Breast epithelium (tissue), 4 donors: Measurements from ENCODE around the gene OSBPL10. TPM values are rescaled to one million over a fixed set of nuclear protein-coding genes. Genes with fewer than 3 reads are reported as not detected.

ENCODE experiments used
- DNase-seq, 2 donors: peaks; one replicate each; pipeline ENCODE4 v3.0.0-alpha.2; 2019; ENCODE audit warnings: low spot score in 2 of 2
- H3K27ac ChIP-seq, 2 donors: fragments of 200-600 bp; sonication (generic) in 1 of 2; one replicate each; pipeline ENCODE4 v1.5.1; 2016 to 2019; ENCODE audit warnings: mild to moderate bottlenecking in 1 of 2
- H3K27me3 ChIP-seq, 2 donors: fragments of 200-600 bp; sonication (generic) in 1 of 2; one replicate each; pipeline versions ENCODE4 v1.5.1 to v1.6.0; 2017 to 2019; ENCODE audit warnings: control low read depth in 1 of 2, mild to moderate bottlenecking in 1 of 2
- H3K36me3 ChIP-seq: fragments of 200-600 bp; one replicate; pipeline ENCODE4 v1.5.1; 2019
- H3K4me1 ChIP-seq, 2 donors: fragments of 200-600 bp; sonication (generic); one replicate each; pipeline ENCODE4 v1.5.1; 2016 to 2019; ENCODE audit warnings: control low read depth in 1 of 2
- H3K4me3 ChIP-seq, 3 donors: fragments of 200-600 bp; sonication (generic); 1 replicate in 2 of 3; 2 replicates in 1 of 3; pipeline ENCODE4 v1.5.1; 2016 to 2019; ENCODE audit warnings: mild to moderate bottlenecking in 3 of 3, moderate library complexity in 2 of 3
- H3K9me3 ChIP-seq, 2 donors: fragments of 200-600 bp; sonication (generic) in 1 of 2; one replicate each; pipeline ENCODE4 v1.5.1; 2016 to 2019; ENCODE audit warnings: control low read depth in 1 of 2
- POLR2A ChIP-seq: fragments of 450-650 bp; IDR thresholded peaks from one replicate; pipeline ENCODE4 v1.6.1; 2016; ENCODE audit warnings: antibody characterized with exemption, mild to moderate bottlenecking, moderate library complexity
- POLR2AphosphoS5 ChIP-seq, 3 donors: sonication (generic); formaldehyde crosslinking; IDR thresholded peaks; one replicate each; pipeline ENCODE4 v1.6.1; 2017; ENCODE audit warnings: antibody characterized with exemption in 3 of 3
- intact Hi-C: fragments of 100-400 bp; cut with DNase I; formaldehyde crosslinking; loops from one replicate; pipeline ENCODE4 v1.15.1; 2023; ENCODE audit warnings: low total_unique reads
- total RNA-seq, 3 donors: library from RNA; depleted of rRNA; stranded (reverse); fragments of >200 nt; gene quantifications; one replicate each; pipeline ENCODE4 v1.1.0, GENCODE V29; 2016
- TF ChIP-seq, protein P1 (sequence below), 3 donors: fragments of 450-650 bp; IDR thresholded peaks; one replicate each; pipeline ENCODE4 v1.5.1; 2016 to 2017; ENCODE audit warnings: antibody characterized with exemption in 3 of 3, mild to moderate bottlenecking in 3 of 3, moderate library complexity in 3 of 3

OSBPL10 gene
- total RNA-seq, 3 donors from 2014 or later, result 17.6 to 47.4 (median 26.5) TPM

GRCh38 chr3:31985831-31986230, 4.8 kb upstream of the OSBPL10 start:
- H3K36me3 ChIP-seq, result no peaks in the 10 kb centered on the region
- no peak for DNase-seq
- TF ChIP-seq POLR2A (no peak), POLR2AphosphoS5 (IDR thresholded peaks at IDR 0.05) (no peak)
- TF ChIP-seq, protein P1, sequence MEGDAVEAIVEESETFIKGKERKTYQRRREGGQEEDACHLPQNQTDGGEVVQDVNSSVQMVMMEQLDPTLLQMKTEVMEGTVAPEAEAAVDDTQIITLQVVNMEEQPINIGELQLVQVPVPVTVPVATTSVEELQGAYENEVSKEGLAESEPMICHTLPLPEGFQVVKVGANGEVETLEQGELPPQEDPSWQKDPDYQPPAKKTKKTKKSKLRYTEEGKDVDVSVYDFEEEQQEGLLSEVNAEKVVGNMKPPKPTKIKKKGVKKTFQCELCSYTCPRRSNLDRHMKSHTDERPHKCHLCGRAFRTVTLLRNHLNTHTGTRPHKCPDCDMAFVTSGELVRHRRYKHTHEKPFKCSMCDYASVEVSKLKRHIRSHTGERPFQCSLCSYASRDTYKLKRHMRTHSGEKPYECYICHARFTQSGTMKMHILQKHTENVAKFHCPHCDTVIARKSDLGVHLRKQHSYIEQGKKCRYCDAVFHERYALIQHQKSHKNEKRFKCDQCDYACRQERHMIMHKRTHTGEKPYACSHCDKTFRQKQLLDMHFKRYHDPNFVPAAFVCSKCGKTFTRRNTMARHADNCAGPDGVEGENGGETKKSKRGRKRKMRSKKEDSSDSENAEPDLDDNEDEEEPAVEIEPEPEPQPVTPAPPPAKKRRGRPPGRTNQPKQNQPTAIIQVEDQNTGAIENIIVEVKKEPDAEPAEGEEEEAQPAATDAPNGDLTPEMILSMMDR (IDR thresholded peaks at IDR 0.05), result no peak
- no peaks in the 10 kb centered on the region for H3K4me1 ChIP-seq
- intact Hi-C loops, result no loop called here
- no peaks in the 10 kb centered on the region for H3K27me3 ChIP-seq
- H3K27ac ChIP-seq, result no peak overlapping the region
- H3K4me3 ChIP-seq, result no peak overlapping the region
- H3K9me3 ChIP-seq, result peaks cover 12 to 27% of the 10 kb centered on the region in 2 donors

DNA sequence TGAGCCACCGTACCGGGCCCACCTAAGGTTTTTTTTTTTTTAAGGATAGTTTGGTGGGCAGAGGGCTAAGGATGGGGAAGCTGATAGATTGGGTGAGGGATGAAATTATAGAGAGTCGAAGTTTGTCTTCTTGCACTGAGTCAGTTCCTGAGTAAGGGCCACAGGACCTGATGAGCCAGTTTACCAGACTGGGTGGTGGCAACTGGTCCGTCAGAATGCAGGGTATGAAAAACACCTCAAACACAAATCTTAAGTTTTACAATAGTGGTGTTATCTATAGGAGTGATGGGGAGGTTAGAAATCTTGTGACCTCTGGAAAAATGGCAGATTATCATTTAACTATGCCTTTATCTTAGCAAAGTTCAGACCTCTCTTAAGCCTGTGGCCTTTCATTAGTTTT, 3.3 kb upstream of the OSBPL10 start:
- Histone ChIP-seq H3K27me3 (no peaks in the 10 kb centered on the region), H3K36me3 (no peaks in the 10 kb centered on the region), H3K4me3 (no peak overlapping the region), H3K27ac (no peak overlapping the region), H3K9me3 (peaks cover 8 to 12% of the 10 kb centered on the region in 2 donors), H3K4me1 (peaks cover 0 to 3% of the 10 kb centered on the region in 2 donors)
- DNase-seq, result no peak
- TF ChIP-seq POLR2A, result no peak
- TF ChIP-seq, protein P1 (IDR thresholded peaks at IDR 0.05), result no peak
- no peak for TF ChIP-seq POLR2AphosphoS5 (IDR thresholded peaks at IDR 0.05)
- intact Hi-C loops, result no loop called here

- TF ChIP-seq, protein P1 (IDR thresholded peaks at IDR 0.05), result peak in 1 of 3 donors; percentile 7
- no peak for TF ChIP-seq POLR2A
- peak in 2 of 3 donors; percentile 6 to 40 for TF ChIP-seq POLR2AphosphoS5 (IDR thresholded peaks at IDR 0.05)
- Histone ChIP-seq H3K9me3 (no peaks in the 10 kb centered on the region), H3K27ac (peak overlapping the region; percentile 87 to 91), H3K4me1 (peaks cover 0 to 7% of the 10 kb centered on the region in 2 donors), H3K4me3 (peak overlapping the region; percentile 68 to 82 (median 81)), H3K36me3 (no peaks in the 10 kb centered on the region), H3K27me3 (no peaks in the 10 kb centered on the region)
- intact Hi-C loops, result no loop called here
- DNase-seq, result peak; percentile 52 to 69
These were observed 394 bp downstream of the OSBPL10 start for GRCh38 chr3:31980530-31981205.

DNA sequence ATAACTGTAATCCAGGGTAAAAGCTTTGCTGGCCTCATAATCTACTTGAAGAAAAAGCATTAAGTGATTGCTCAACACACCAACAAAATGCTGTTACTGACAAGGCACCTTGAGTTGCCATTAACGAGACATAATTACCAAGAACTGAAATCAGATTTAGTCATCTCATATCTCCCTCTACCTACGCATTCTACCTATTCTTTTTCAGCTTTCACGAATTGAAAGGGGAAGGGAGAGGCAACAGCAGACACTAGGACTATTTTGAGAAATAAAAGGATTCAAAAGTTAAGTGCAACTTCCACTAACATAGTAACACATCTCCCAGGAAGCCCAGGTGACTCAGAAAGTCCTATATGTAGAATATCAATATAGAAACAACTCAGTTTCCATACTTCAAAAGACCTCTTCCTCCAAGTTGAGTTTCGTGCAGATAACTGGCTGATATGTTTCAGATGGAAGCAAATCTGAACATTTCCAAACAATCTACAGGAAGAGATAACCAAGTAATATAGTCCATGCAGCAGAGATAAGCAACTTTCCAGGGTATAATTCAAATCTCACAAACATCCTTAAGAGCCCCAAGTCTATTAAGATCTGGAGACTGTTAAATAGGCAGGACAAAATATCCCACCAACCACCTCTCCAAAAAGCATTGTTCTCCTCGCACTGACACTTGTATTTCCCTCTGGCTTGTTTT, 1.9 kb downstream of the OSBPL10 start:
- TF ChIP-seq POLR2A, result no peak
- TF ChIP-seq, protein P1 (IDR thresholded peaks at IDR 0.05), result no peak
- no peak for TF ChIP-seq POLR2AphosphoS5 (IDR thresholded peaks at IDR 0.05)
- no peak overlapping the region for H3K27ac ChIP-seq
- no peaks in the 10 kb centered on the region for H3K36me3 ChIP-seq
- peak overlapping the region in 2 of 3 donors; percentile 68 to 82 for H3K4me3 ChIP-seq
- DNase-seq, result no peak
- no peaks in the 10 kb centered on the region for H3K9me3 ChIP-seq
- intact Hi-C loops, result no loop called here
- no peaks in the 10 kb centered on the region for H3K27me3 ChIP-seq
- H3K4me1 ChIP-seq, result peaks cover 0 to 7% of the 10 kb centered on the region in 2 donors

DNA sequence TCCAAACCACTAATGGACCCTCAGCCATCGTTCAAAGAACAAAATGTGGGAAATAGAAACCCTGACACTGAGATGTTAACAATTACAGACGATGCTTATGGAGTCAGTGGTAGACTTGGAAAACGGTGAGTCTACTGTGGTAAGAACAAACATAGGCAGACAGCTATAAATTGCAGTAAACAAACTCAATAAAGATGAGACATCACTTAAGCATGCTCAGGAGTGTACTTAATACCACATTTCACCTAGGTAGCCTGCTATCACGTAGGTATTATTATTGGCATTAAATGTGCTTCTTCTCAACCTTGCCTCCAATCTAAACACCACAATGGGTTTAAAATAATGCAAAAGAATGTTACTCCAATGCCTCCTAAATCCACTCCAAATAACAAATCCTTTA, 2.5 kb downstream of the OSBPL10 start:
- no peaks in the 10 kb centered on the region for H3K9me3 ChIP-seq
- no peaks in the 10 kb centered on the region for H3K27me3 ChIP-seq
- H3K4me3 ChIP-seq, result no peak overlapping the region
- peaks cover 0 to 7% of the 10 kb centered on the region in 2 donors for H3K4me1 ChIP-seq
- DNase-seq, result no peak
- intact Hi-C loops, result no loop called here
- H3K36me3 ChIP-seq, result no peaks in the 10 kb centered on the region
- no peak overlapping the region for H3K27ac ChIP-seq
- no peak for TF ChIP-seq POLR2A
- TF ChIP-seq POLR2AphosphoS5 (IDR thresholded peaks at IDR 0.05), result no peak
- TF ChIP-seq, protein P1 (IDR thresholded peaks at IDR 0.05), result no peak
